ENCODE data around the gene TEX38. TPM values are rescaled to one million over a fixed set of nuclear protein-coding genes. Genes with fewer than 3 reads are reported as not detected.

Gene TEX38
- not detected for polyA plus RNA-seq (2012; ENCODE audit: insufficient read depth, insufficient read length, low read depth)

DNA sequence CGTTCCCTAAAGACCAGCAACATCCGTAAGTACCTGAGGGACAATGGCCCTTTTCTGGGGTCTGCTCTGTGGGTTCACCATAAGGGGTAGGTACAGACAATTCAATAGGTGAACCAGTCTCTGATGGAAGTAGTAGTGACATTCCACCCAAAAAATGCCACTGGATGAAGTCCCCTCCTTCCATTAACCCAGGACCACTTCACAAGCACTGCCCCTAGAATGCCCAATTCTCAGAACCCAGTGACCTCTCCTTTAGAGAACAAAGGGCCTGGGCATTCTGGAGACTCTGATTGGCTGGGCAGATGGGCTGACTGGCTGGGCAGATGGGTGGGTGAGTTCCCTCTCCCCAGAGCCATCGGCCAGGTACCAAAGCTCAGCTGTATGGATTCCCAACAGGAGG, at the start of gene TEX38:
TEX38 (plus strand) TSS at position 301 of the 400 bp plus-strand sequence; CDS start at position 382, 81 bp downstream.
- TF ChIP-seq CTCF (IDR thresholded peaks at IDR 0.05; ENCODE audit: low read depth, low read length) = no peak
- H3K9me3 ChIP-seq = no peaks in the 10 kb centered on the region
- H3K4me1 ChIP-seq = no peaks in the 10 kb centered on the region
- no peak for DNase-seq
- no peaks in the 10 kb centered on the region for H3K36me3 ChIP-seq
- H3K4me3 ChIP-seq (ENCODE audit: low read depth, low read length) = no peak within 1 kb of the TSS
- H3K27me3 ChIP-seq = no peaks in the 10 kb centered on the region

DNA sequence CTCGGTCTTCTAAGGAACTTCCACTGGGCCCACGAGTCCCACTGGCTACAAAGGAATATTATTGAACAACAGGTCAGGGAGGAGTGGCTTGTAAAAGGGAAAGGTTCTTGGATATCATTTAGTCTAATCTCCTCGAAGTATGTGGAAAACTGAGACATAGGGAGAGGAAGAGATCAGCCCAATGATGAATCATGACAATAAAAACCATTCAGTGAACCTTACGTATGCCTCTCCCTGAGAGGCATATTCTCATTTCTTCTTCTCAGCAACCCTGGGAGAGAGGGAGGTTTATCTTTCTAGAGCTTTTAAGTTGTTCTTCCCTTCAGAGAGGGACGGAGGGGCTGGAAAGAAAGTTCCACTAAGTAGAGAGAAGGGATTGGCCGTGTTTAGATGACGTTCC, 49.7 kb upstream of the TEX38 start:
- Histone ChIP-seq H3K9me3 (no peaks in the 10 kb centered on the region), H3K36me3 (no peaks in the 10 kb centered on the region), H3K4me3 (ENCODE audit: low read depth, low read length) (no peak overlapping the region), H3K27me3 (no peaks in the 10 kb centered on the region), H3K4me1 (no peaks in the 10 kb centered on the region)
- no peak for TF ChIP-seq CTCF (IDR thresholded peaks at IDR 0.05; ENCODE audit: low read depth, low read length)
- no peak for DNase-seq

GRCh38 chr1:46622344-46622743, 49.3 kb upstream of the TEX38 start:
- peak; percentile 35 for TF ChIP-seq CTCF (IDR thresholded peaks at IDR 0.05; ENCODE audit: low read depth, low read length)
- Histone ChIP-seq H3K4me1 (no peaks in the 10 kb centered on the region), H3K27me3 (no peaks in the 10 kb centered on the region), H3K9me3 (no peaks in the 10 kb centered on the region), H3K36me3 (no peaks in the 10 kb centered on the region), H3K4me3 (ENCODE audit: low read depth, low read length) (no peak overlapping the region)
- no peak for DNase-seq

DNA sequence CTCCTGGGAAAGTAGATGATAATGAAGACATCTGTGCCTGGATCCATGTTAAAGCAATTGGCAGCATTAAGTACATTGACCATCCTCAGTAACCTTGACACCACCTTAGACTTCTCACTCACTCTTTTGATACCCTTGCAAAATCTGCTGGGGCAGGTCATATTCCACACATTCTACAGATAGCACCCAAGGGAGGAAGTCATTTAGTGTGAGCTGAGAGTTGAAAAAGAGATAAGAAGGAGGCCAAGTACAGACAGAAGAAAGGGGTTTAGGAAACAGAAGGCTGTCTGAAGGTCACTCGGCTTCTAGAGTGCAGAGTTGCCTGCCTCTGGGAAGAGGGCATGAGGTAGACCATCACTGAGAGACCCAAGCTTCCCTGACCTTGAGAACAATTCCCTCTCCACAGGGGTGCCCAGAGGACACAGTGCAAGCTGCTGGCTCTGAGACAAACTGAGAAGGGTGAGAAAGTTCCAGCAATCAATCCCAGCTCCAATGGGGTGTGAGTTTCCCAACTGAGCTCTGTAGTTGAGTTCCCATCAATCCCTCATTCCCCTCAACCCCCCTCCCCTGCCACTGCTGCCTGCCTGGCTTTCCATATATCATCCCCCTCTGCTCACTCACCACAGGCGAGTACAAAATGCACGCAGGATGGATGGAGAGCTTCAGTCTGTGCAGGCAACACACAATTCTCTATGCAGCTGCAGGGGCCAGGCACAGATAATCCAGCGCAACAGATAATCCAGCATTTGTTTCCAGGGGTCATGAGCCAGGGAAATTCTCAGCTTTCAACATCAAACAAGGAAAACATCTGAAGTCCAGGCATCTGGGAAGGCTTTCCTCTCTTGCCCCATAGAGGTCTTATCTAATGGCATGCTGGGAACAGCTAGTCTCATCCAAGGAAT, 47.7 kb upstream of the TEX38 start:
- Histone ChIP-seq H3K36me3 (no peaks in the 10 kb centered on the region), H3K27me3 (no peaks in the 10 kb centered on the region), H3K4me3 (ENCODE audit: low read depth, low read length) (no peak overlapping the region), H3K4me1 (no peaks in the 10 kb centered on the region), H3K9me3 (no peaks in the 10 kb centered on the region)
- no peak for DNase-seq
- no peak for TF ChIP-seq CTCF (IDR thresholded peaks at IDR 0.05; ENCODE audit: low read depth, low read length)

DNA sequence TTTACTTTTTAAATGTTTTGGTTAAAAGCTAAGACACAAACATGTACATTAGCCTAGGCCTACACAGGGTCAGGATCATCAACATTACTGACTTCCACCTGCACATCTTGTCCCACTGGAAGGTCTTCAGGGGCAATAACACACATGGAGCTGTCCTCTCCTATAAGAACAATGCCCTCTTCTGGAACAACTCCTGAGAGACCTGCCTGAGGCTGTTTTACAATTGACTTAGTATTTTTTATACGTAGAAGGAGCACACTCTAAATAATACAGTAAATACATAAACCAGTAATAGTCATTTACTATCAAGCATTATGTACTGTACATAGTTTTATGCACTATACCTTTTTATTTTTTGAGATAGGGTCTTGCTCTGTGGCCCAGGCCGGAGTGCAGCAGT, 40.9 kb upstream of the TEX38 start:
- TF ChIP-seq CTCF (IDR thresholded peaks at IDR 0.05; ENCODE audit: low read depth, low read length) = no peak
- no peak overlapping the region for H3K4me3 ChIP-seq (ENCODE audit: low read depth, low read length)
- no peak for DNase-seq
- H3K9me3 ChIP-seq = no peaks in the 10 kb centered on the region
- no peaks in the 10 kb centered on the region for H3K36me3 ChIP-seq
- H3K4me1 ChIP-seq = no peaks in the 10 kb centered on the region
- no peaks in the 10 kb centered on the region for H3K27me3 ChIP-seq

- H3K27me3 ChIP-seq = no peaks in the 10 kb centered on the region
- H3K4me1 ChIP-seq = no peaks in the 10 kb centered on the region
- no peaks in the 10 kb centered on the region for H3K36me3 ChIP-seq
- no peak for TF ChIP-seq CTCF (IDR thresholded peaks at IDR 0.05; ENCODE audit: low read depth, low read length)
- H3K4me3 ChIP-seq (ENCODE audit: low read depth, low read length) = no peak overlapping the region
- DNase-seq = no peak
- no peaks in the 10 kb centered on the region for H3K9me3 ChIP-seq
Observed at GRCh38 chr1:46635205-46635604, 36.4 kb upstream of the TEX38 start.
